ENCODE data around the gene DHX32.

DNA sequence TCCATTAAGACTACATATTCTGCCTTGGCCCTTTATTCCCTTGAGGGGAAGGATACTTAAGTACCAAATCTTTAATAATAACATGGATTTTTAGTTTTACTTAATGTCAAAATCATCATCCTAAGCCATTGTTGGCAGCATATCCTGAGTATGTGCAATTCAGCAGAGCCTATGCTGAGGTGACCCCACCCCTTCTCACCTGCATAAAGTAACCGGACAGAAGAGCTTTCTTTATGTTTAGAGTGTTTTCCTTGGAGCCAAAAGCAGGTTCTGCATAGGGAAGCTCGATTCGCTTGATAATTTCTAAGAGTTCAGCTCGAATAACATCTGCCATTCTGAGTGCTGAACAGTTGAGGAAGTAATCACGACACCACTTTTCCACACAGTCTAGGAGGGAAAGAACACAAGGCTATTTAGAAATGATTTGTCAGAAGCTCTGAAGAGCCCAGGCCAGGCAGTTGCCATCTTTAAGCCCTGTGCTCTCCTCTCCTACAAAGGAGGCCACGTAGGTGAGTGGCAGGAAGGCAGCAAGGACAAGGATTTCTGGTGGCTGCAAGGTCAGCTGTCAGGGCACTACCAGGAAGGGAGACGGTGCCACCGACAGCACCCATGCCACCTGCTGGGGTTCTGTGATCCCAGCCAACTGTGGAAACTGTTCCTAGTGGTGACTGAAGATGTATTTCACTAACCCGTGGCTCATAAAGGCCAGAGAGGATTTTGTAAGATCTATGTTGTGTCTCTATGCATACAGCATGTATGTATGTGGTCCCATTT lies 42.1 kb downstream of the DHX32 start:
- TF ChIP-seq, protein P1, sequence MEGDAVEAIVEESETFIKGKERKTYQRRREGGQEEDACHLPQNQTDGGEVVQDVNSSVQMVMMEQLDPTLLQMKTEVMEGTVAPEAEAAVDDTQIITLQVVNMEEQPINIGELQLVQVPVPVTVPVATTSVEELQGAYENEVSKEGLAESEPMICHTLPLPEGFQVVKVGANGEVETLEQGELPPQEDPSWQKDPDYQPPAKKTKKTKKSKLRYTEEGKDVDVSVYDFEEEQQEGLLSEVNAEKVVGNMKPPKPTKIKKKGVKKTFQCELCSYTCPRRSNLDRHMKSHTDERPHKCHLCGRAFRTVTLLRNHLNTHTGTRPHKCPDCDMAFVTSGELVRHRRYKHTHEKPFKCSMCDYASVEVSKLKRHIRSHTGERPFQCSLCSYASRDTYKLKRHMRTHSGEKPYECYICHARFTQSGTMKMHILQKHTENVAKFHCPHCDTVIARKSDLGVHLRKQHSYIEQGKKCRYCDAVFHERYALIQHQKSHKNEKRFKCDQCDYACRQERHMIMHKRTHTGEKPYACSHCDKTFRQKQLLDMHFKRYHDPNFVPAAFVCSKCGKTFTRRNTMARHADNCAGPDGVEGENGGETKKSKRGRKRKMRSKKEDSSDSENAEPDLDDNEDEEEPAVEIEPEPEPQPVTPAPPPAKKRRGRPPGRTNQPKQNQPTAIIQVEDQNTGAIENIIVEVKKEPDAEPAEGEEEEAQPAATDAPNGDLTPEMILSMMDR (IDR thresholded peaks at IDR 0.05), result no peak
- TF ChIP-seq EZH2 (IDR thresholded peaks at IDR 0.05; ENCODE audit: borderline replicate concordance, insufficient read depth, low read depth, low read length, poor library complexity, severe bottlenecking), result no peak
